MCF 10A (cell line): ENCODE data around the gene ZNF77. TPM values are rescaled to one million over a fixed set of nuclear protein-coding genes. Genes with fewer than 3 reads are reported as not detected.

ENCODE experiments used
- BruUV-seq: library from RNA; stranded (reverse); fragments of 400-500 nt; replicated peaks from 2 replicates; lab custom pipeline; 2021; lab: Mats Ljungman, UMichigan
- CTCF ChIA-PET: fragments of 300-600 bp; sonication (Branson Sonifier 250); formaldehyde crosslinking; extraction: SDS; loops from one replicate; lab custom pipeline; 2021; ENCODE audit warnings: antibody characterized with exemption, inconsistent platforms; lab: Yijun Ruan, JAX
- POLR2A ChIA-PET: fragments of 300-600, 350-650 bp; sonication (Branson Sonifier 250); formaldehyde crosslinking; extraction: SDS; loops from one replicate; lab custom pipeline; 2020; ENCODE audit warnings: antibody characterized with exemption, inconsistent platforms; lab: Yijun Ruan, JAX
- DNase-seq: peaks from one replicate; pipeline ENCODE4 v3.0.0-alpha.2; 2018; ENCODE audit not compliant: unreplicated experiment
- H3K27ac Mint-ChIP-seq: one replicate; pipeline ENCODE4 v1.8.0; 2022; ENCODE audit warnings: mild to moderate bottlenecking, low read depth, mixed read lengths; ENCODE audit not compliant: unreplicated experiment
- H3K27me3 Mint-ChIP-seq: one replicate; pipeline ENCODE4 v1.8.0; 2022; ENCODE audit warnings: mixed read lengths; ENCODE audit not compliant: insufficient read depth, unreplicated experiment
- H3K36me3 Mint-ChIP-seq: one replicate; pipeline ENCODE4 v1.8.0; 2022; ENCODE audit warnings: mild to moderate bottlenecking, moderate library complexity, mixed read lengths; ENCODE audit not compliant: insufficient read depth, unreplicated experiment
- H3K4me1 Mint-ChIP-seq: one replicate; pipeline ENCODE4 v1.8.0; 2022; ENCODE audit warnings: mixed read lengths; ENCODE audit not compliant: insufficient read depth, unreplicated experiment
- H3K4me3 Mint-ChIP-seq: one replicate; pipeline ENCODE4 v1.8.0; 2022; ENCODE audit warnings: mild to moderate bottlenecking, moderate library complexity, mixed read lengths; ENCODE audit not compliant: unreplicated experiment
- H3K9me3 Mint-ChIP-seq: one replicate; pipeline ENCODE4 v1.8.0; 2022; ENCODE audit warnings: mixed read lengths; ENCODE audit not compliant: unreplicated experiment
- CTCF ChIP-seq: fragments of 200-600 bp; IDR thresholded peaks from one replicate; pipeline ENCODE4 v1.8.0; 2022; ENCODE audit warnings: antibody characterized with exemption, mild to moderate bottlenecking; ENCODE audit not compliant: unreplicated experiment
- intact Hi-C: fragments of 100-400 bp; cut with micrococcal nuclease; formaldehyde crosslinking; loops from 2 replicates; pipeline ENCODE4 v1.14.1; 2022
- total RNA-seq: library from RNA; stranded (reverse); gene quantifications from 2 replicates; pipeline ENCODE4 v1.2.3, GENCODE V29; 2022

Gene ZNF77
- total RNA-seq, 1 experiment from 2014 or later, result 4.9 TPM

- CTCF ChIA-PET, result interaction anchor here (0.9 to 1.2 kb wide), 2 partner anchors 32 to 173 kb away, joined by 3 to 4 read pairs; no protein-coding TSS in a partner anchor
- no peak for DNase-seq
- Mint-ChIP-seq H3K27ac (no peak overlapping the region), H3K4me1 (peaks cover 16% of the 10 kb centered on the region), H3K27me3 (no peaks in the 10 kb centered on the region), H3K9me3 (no peaks in the 10 kb centered on the region), H3K36me3 (no peaks in the 10 kb centered on the region), H3K4me3 (no peak overlapping the region)
- no peak for TF ChIP-seq CTCF
- intact Hi-C loops, result loop anchor here (10.0 kb wide), 1 partner anchor 62 kb away; no protein-coding TSS in a partner anchor
- BruUV-seq, result no TSS peak
- POLR2A ChIA-PET, result no interaction called here
Measured at GRCh38 chr19:2973229-2973628, 28.5 kb upstream of the ZNF77 start.

- CTCF ChIA-PET, result interaction anchor here (0.7 to 1.6 kb wide), 4 partner anchors 8 to 151 kb away, joined by 3 to 9 read pairs (median 6); partner anchors contain the start of gene ZNF554
- Mint-ChIP-seq H3K27ac (no peak overlapping the region), H3K4me3 (no peak overlapping the region), H3K36me3 (no peaks in the 10 kb centered on the region), H3K27me3 (no peaks in the 10 kb centered on the region), H3K9me3 (no peaks in the 10 kb centered on the region), H3K4me1 (no peaks in the 10 kb centered on the region)
- TF ChIP-seq CTCF, result no peak
- BruUV-seq, result no TSS peak
- intact Hi-C loops, result loop anchor here (10.0 kb wide), 1 partner anchor 64 kb away; no protein-coding TSS in a partner anchor
- no peak for DNase-seq
- POLR2A ChIA-PET, result interaction anchor here (0.7 kb wide), 1 partner anchor 85 kb away, joined by 4 read pairs; no protein-coding TSS in a partner anchor
Measured at GRCh38 chr19:2970201-2970835, 25.5 kb upstream of the ZNF77 start.

GRCh38 chr19:2969104-2969504 lies 24.3 kb upstream of the ZNF77 start:
- no peak overlapping the region for H3K27ac Mint-ChIP-seq
- no peaks in the 10 kb centered on the region for H3K4me1 Mint-ChIP-seq
- intact Hi-C loops, result no loop called here
- no peaks in the 10 kb centered on the region for H3K9me3 Mint-ChIP-seq
- no peak for TF ChIP-seq CTCF
- CTCF ChIA-PET, result interaction anchor here (0.6 to 1.3 kb wide), 2 partner anchors 18 to 42 kb away, joined by 3 to 7 read pairs; no protein-coding TSS in a partner anchor
- BruUV-seq, result no TSS peak
- no peaks in the 10 kb centered on the region for H3K27me3 Mint-ChIP-seq
- no peak for DNase-seq
- no peak overlapping the region for H3K4me3 Mint-ChIP-seq
- POLR2A ChIA-PET, result interaction anchor here (0.6 to 1.6 kb wide), 4 partner anchors 8 to 67 kb away, joined by 3 to 4 read pairs (median 3); no protein-coding TSS in a partner anchor
- H3K36me3 Mint-ChIP-seq, result no peaks in the 10 kb centered on the region

GRCh38 chr19:2967972-2968371 lies 23.2 kb upstream of the ZNF77 start:
- intact Hi-C loops, result no loop called here
- no peak for TF ChIP-seq CTCF
- no peaks in the 10 kb centered on the region for H3K36me3 Mint-ChIP-seq
- no peaks in the 10 kb centered on the region for H3K9me3 Mint-ChIP-seq
- ChIA-PET POLR2A (interaction anchor here (0.7 to 1.6 kb wide), 2 partner anchors 9 to 12 kb away, joined by 3 read pairs; no protein-coding TSS in a partner anchor), CTCF (interaction anchor here (0.9 to 1.5 kb wide), 2 partner anchors 12 to 141 kb away, joined by 3 read pairs; no protein-coding TSS in a partner anchor)
- BruUV-seq, result no TSS peak
- no peaks in the 10 kb centered on the region for H3K4me1 Mint-ChIP-seq
- DNase-seq, result no peak
- no peak overlapping the region for H3K4me3 Mint-ChIP-seq
- H3K27me3 Mint-ChIP-seq, result no peaks in the 10 kb centered on the region
- H3K27ac Mint-ChIP-seq, result no peak overlapping the region
